H1 (cell line): ENCODE measurements around the gene WNK4. TPM values are rescaled to one million over a fixed set of nuclear protein-coding genes. Genes with fewer than 3 reads are reported as not detected.

Experiments
- CTCF ChIA-PET: fragments of 300-600 bp; sonication (Branson Sonifier 250); formaldehyde crosslinking; loops from one replicate; lab custom pipeline; 2021; ENCODE audit not compliant: partially characterized antibody; lab: Charles Lee
- POLR2A ChIA-PET: fragments of 300-600 bp; sonication (Branson Sonifier 250); formaldehyde crosslinking; loops from one replicate; lab custom pipeline; 2021; ENCODE audit warnings: inconsistent platforms; ENCODE audit not compliant: partially characterized antibody; lab: Charles Lee
- DNase-seq, 2 experiments: peaks; one replicate each; pipeline versions ENCODE4 v3.0.0 to v3.0.0-alpha.2; 2010 to 2022; ENCODE audit warnings: low spot score in 2 of 2, low read depth in 1 of 2, mixed read lengths in 1 of 2
- FAIRE-seq: peaks from 2 replicates; lab custom pipeline; 2011; peaks lifted over from hg19 to GRCh38; lab: Jason Lieb, UNC
- H2AFZ ChIP-seq: 2 replicates; pipeline ENCODE4 v1.8.1; 2012; ENCODE audit warnings: low read length, inconsistent platforms
- H2AK5ac ChIP-seq: 2 replicates; pipeline ENCODE4 v1.6.1; 2013; ENCODE audit warnings: low read depth, low read length
- H2BK120ac ChIP-seq: replicated peaks from 2 replicates; pipeline ENCODE3; 2013; ENCODE audit warnings: low read depth, low read length, inconsistent platforms
- H2BK12ac ChIP-seq: 2 replicates; pipeline ENCODE4 v1.6.1; 2013; ENCODE audit warnings: low read depth, low read length
- H2BK15ac ChIP-seq: 2 replicates; pipeline ENCODE4 v1.6.1; 2013; ENCODE audit warnings: low read length
- H2BK20ac ChIP-seq: 2 replicates; pipeline ENCODE4 v1.6.1; 2013; ENCODE audit warnings: low read length
- H2BK5ac ChIP-seq: 2 replicates; pipeline ENCODE4 v1.6.1; 2013; ENCODE audit warnings: low read depth, low read length
- H3K14ac ChIP-seq: 2 replicates; pipeline ENCODE4 v1.6.1; 2013; ENCODE audit warnings: inconsistent platforms; ENCODE audit not compliant: insufficient read length
- H3K18ac ChIP-seq: 2 replicates; pipeline ENCODE4 v1.6.1; 2013; ENCODE audit warnings: low read length; ENCODE audit errors: extremely low read depth
- H3K23ac ChIP-seq: 2 replicates; pipeline ENCODE4 v1.6.1; 2013; ENCODE audit warnings: inconsistent platforms; ENCODE audit not compliant: insufficient read length
- H3K23me2 ChIP-seq: 2 replicates; pipeline ENCODE4 v1.6.1; 2013; ENCODE audit warnings: low read depth, low read length
- H3K27ac ChIP-seq: 2 replicates; pipeline ENCODE4 v1.6.1; 2011; ENCODE audit warnings: low read depth, low read length, inconsistent platforms
- H3K27me3 ChIP-seq, 4 experiments: replicated peaks in 1 of 4; 1 replicate in 1 of 4; 2 replicates in 3 of 4; pipeline versions ENCODE4 v1.6.1 to v1.8.1; 2011 to 2013; ENCODE audit warnings: low read length in 3 of 4, mild to moderate bottlenecking in 3 of 4, inconsistent platforms in 2 of 4, mixed read lengths in 2 of 4, moderate library complexity in 1 of 4; ENCODE audit not compliant: control insufficient read depth in 3 of 4, insufficient read depth in 3 of 4; ENCODE audit errors: extremely low read depth in 1 of 4
- H3K36me3 ChIP-seq, 4 experiments: 2 replicates each; pipeline versions ENCODE4 v1.6.1 to v1.8.1; 2011 to 2013; ENCODE audit warnings: mild to moderate bottlenecking in 4 of 4, low read length in 3 of 4, moderate library complexity in 2 of 4, control low read depth in 1 of 4, inconsistent platforms in 1 of 4; ENCODE audit not compliant: insufficient read depth in 4 of 4, control insufficient read depth in 2 of 4
- H3K4ac ChIP-seq: replicated peaks from 2 replicates; pipeline ENCODE3; 2013; ENCODE audit warnings: low read length, low read depth, mixed read lengths, inconsistent platforms; ENCODE audit not compliant: insufficient read length
- H3K4me1 ChIP-seq, 4 experiments: replicated peaks in 1 of 4; 1 replicate in 1 of 4; 2 replicates in 3 of 4; pipeline versions ENCODE4 v1.6.1 to v1.8.1; 2011 to 2013; ENCODE audit warnings: low read length in 3 of 4, inconsistent platforms in 2 of 4, mixed read lengths in 1 of 4; ENCODE audit not compliant: insufficient read depth in 4 of 4, control insufficient read depth in 3 of 4
- H3K4me2 ChIP-seq, 2 experiments: 2 replicates each; pipeline versions ENCODE4 v1.6.1 to v1.8.1; 2011 to 2013; ENCODE audit warnings: low read depth in 2 of 2, low read length in 2 of 2, control low read depth in 1 of 2, inconsistent platforms in 1 of 2, mild to moderate bottlenecking in 1 of 2; ENCODE audit not compliant: insufficient read depth in 1 of 2
- H3K4me3 ChIP-seq, 4 experiments: fragments of 200-600, 300-600 bp in 1 of 4; sonication (generic), shearing (Covaris generic), sonication (Bioruptor Twin) in 1 of 4; 2 replicates each; pipeline versions ENCODE4 v1.5.1 to v1.8.1; 2011 to 2016; ENCODE audit warnings: low read length in 4 of 4, low read depth in 3 of 4, control low read depth in 2 of 4, inconsistent platforms in 2 of 4, mild to moderate bottlenecking in 2 of 4, mixed read lengths in 1 of 4, moderate library complexity in 1 of 4; ENCODE audit not compliant: insufficient read depth in 2 of 4; ENCODE audit errors: extremely low read depth in 1 of 4
- H3K56ac ChIP-seq: replicated peaks from 2 replicates; pipeline ENCODE3; 2013; ENCODE audit warnings: low read depth, mild to moderate bottlenecking, mixed read lengths, low read length, inconsistent platforms; ENCODE audit not compliant: insufficient read length
- H3K79me1 ChIP-seq: 2 replicates; pipeline ENCODE4 v1.6.1; 2013; ENCODE audit warnings: low read depth, low read length, control low read depth
- H3K79me2 ChIP-seq, 2 experiments: 2 replicates each; pipeline versions ENCODE4 v1.6.1 to v1.8.1; 2012 to 2013; ENCODE audit warnings: low read length in 2 of 2, mild to moderate bottlenecking in 2 of 2, inconsistent platforms in 1 of 2; ENCODE audit not compliant: insufficient read depth in 2 of 2, control insufficient read depth in 1 of 2
- H3K9ac ChIP-seq, 4 experiments: replicated peaks in 1 of 4; 1 replicate in 1 of 4; 2 replicates in 3 of 4; pipeline versions ENCODE4 v1.6.1 to v1.8.1; 2011 to 2013; ENCODE audit warnings: low read depth in 3 of 4, low read length in 3 of 4, control low read depth in 2 of 4, mild to moderate bottlenecking in 2 of 4, moderate library complexity in 2 of 4, inconsistent platforms in 1 of 4; ENCODE audit errors: extremely low read depth in 1 of 4
- H3K9me3 ChIP-seq, 2 experiments: 2 replicates each; pipeline versions ENCODE4 v1.6.1 to v1.8.1; 2012 to 2013; ENCODE audit warnings: mild to moderate bottlenecking in 2 of 2, moderate library complexity in 2 of 2, control low read depth in 1 of 2, inconsistent platforms in 1 of 2, low read depth in 1 of 2, low read length in 1 of 2, mixed read lengths in 1 of 2; ENCODE audit not compliant: insufficient read depth in 2 of 2
- H4K20me1 ChIP-seq, 2 experiments: replicated peaks in 1 of 2; 2 replicates each; pipeline versions ENCODE3 to v1.8.1; 2011 to 2013; ENCODE audit warnings: inconsistent platforms in 2 of 2, low read length in 2 of 2, mild to moderate bottlenecking in 1 of 2; ENCODE audit not compliant: insufficient read depth in 2 of 2, control insufficient read depth in 1 of 2
- H4K5ac ChIP-seq: 2 replicates; pipeline ENCODE4 v1.6.1; 2013; ENCODE audit warnings: low read length, low read depth, mixed read lengths, inconsistent platforms; ENCODE audit not compliant: insufficient read length
- H4K8ac ChIP-seq: 2 replicates; pipeline ENCODE4 v1.8.0; 2013; ENCODE audit warnings: mild to moderate bottlenecking, moderate library complexity, low read length, inconsistent platforms; ENCODE audit not compliant: insufficient read depth; ENCODE audit errors: extremely low read depth
- H4K91ac ChIP-seq: replicated peaks from 2 replicates; pipeline ENCODE3; 2013; ENCODE audit warnings: low read length, mixed read lengths, inconsistent platforms; ENCODE audit not compliant: insufficient read length
- CTCF ChIP-seq, 3 experiments: IDR thresholded peaks; 1 replicate in 2 of 3; 2 replicates in 1 of 3; pipeline versions ENCODE4 v1.5.1 to v1.6.1; 2011; ENCODE audit warnings: low read length in 3 of 3, mild to moderate bottlenecking in 3 of 3, inconsistent platforms in 2 of 3, low read depth in 1 of 3, moderate library complexity in 1 of 3; ENCODE audit not compliant: insufficient read depth in 1 of 3; ENCODE audit errors: control extremely low read depth in 1 of 3
- GABPA ChIP-seq: IDR thresholded peaks from 2 replicates; pipeline ENCODE4 v1.6.1; 2011; ENCODE audit warnings: mild to moderate bottlenecking, low read length, moderate library complexity, borderline replicate concordance; ENCODE audit not compliant: insufficient read depth
- WGBS, 2 experiments: shearing (Covaris generic) in 1 of 2; methylation state at CpG; one replicate each; pipeline versions ENCODE4 v1.1.6 to v1.1.7; 2013 to 2015; ENCODE audit warnings: low lambda C conversion rate in 2 of 2, mixed read lengths in 2 of 2, inconsistent platforms in 1 of 2, low coverage in 1 of 2, missing lambda C conversion rate in 1 of 2; ENCODE audit not compliant: insufficient replicate concordance in 2 of 2, insufficient coverage in 1 of 2, insufficient read length in 1 of 2; ENCODE audit errors: extremely low coverage in 1 of 2, missing lambda C conversion rate in 1 of 2; 5-methylcytosine and 5-hydroxymethylcytosine counted together
- polyA plus RNA-seq, 7 experiments: library from polyadenylated mRNA; depleted of rRNA in 3 of 7; stranded (reverse) in 5 of 7; unstranded in 2 of 7; fragments of >200 nt in 5 of 7; fragments of 200-250 nt in 2 of 7; gene quantifications; 1 replicate in 5 of 7; 2 replicates in 1 of 7; 4 replicates in 1 of 7; pipeline versions ENCODE4 v1.2.1 to v1.2.3, GENCODE V29; 2011 to 2013; ENCODE audit warnings: missing spikeins in 2 of 7, mixed read lengths in 2 of 7
- total RNA-seq: library from RNA; stranded (reverse); fragmentation: NEBNext Ultra II Directional; extraction: Animal tissue kit (Norgen Biotek cat#: 25700); gene quantifications from 2 replicates; pipeline ENCODE4 v1.2.1, GENCODE V29; 2021

Gene WNK4
- total and polyA plus RNA-seq, 2 of the 8 experiments (the other 6 are each of a cell fraction or from before 2014, with no cell fraction given) = 0.21 to 1.7 TPM

DNA sequence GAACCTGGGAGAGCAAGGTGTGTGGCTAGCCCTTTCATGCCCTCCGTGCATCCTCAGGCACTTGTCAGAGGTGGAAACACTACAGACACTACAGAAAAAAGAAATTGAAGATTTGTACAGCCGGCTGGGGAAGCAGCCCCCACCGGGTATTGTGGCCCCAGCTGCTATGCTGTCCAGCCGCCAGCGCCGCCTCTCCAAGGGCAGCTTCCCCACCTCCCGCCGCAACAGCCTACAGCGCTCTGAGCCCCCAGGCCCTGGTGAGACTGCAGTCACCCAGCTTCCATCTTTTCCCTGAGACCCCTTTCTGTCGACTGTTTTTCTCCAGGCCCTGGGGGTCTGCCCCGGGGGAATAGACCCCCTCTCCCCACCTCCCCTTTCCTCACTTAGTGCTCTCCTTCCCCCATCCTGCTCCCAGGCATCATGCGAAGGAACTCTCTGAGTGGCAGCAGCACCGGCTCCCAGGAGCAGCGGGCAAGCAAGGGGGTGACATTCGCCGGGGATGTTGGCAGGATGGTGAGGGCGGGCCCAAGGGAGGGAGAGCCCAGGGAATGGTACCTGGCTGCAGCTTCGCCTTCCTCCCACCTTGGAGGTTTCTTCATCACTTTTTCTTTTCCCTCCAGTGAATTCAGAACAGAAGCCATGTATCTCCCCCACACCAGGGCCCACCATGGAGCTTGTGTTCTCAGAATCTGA lies 15.8 kb downstream of the WNK4 start:
- H4K5ac ChIP-seq = no peak overlapping the region

More for the DNA sequence above, 15.8 kb downstream of the WNK4 start:
- H2AFZ ChIP-seq = no peak overlapping the region
- H3K14ac ChIP-seq = no peak overlapping the region
- H3K4me2 ChIP-seq = no peak overlapping the region
- no peak overlapping the region for H2BK20ac ChIP-seq
- H3K56ac ChIP-seq = no peak overlapping the region
- POLR2A ChIA-PET = interaction anchor here (1.0 to 1.4 kb wide), 5 partner anchors 9 to 18 kb away, joined by 3 read pairs; partner anchors contain the start of gene WNK4
- no peak overlapping the region for H3K4me3 ChIP-seq
- no peak for TF ChIP-seq GABPA
- TF ChIP-seq CTCF (IDR thresholded peaks at IDR 0.05; ENCODE audit: control extremely low read depth in 1 of 3, insufficient read depth in 1 of 3, low read depth in 1 of 3, low read length in 3 of 3) = no peak
- H2BK12ac ChIP-seq = no peak overlapping the region
- H3K9me3 ChIP-seq = peaks cover 5 to 8% of the 10 kb centered on the region in 2 experiments; a peak in 3 of 4 replicates
- peaks cover 3 to 5% (median 4%) of the 10 kb centered on the region in 4 experiments; a peak in 6 of 7 replicates for H3K4me1 ChIP-seq
- H4K8ac ChIP-seq = no peak overlapping the region
- H3K23me2 ChIP-seq = no peaks in the 10 kb centered on the region
- no peak overlapping the region for H2AK5ac ChIP-seq
- CTCF ChIA-PET = interaction anchor here (0.6 to 1.7 kb wide), 9 partner anchors 18 to 1144 kb away, joined by 3 to 5 read pairs (median 3); no protein-coding TSS in a partner anchor
- H2BK15ac ChIP-seq = no peak overlapping the region
- peaks cover 0 to 6% of the 10 kb centered on the region in 2 experiments; a peak in 2 of 4 replicates for H3K79me2 ChIP-seq
- H4K91ac ChIP-seq = no peak overlapping the region
- H3K27me3 ChIP-seq = peaks cover 0 to 11% (median 8%) of the 10 kb centered on the region in 4 experiments; a peak in 6 of 7 replicates
- H3K79me1 ChIP-seq = no peaks in the 10 kb centered on the region; the same call in 1 of the 2 replicates
- FAIRE-seq (no peak), DNase-seq (no peak)
- no peak overlapping the region for H2BK120ac ChIP-seq
- no peaks in the 10 kb centered on the region for H3K36me3 ChIP-seq
- 88% methylated on average over 15 of the region's 18 CpGs; no CpG with 5 or more reads in 1 of the 2 experiments for WGBS, 2 experiments
- no peak overlapping the region for H3K18ac ChIP-seq
- H2BK5ac ChIP-seq = no peak overlapping the region
- no peak overlapping the region for H3K27ac ChIP-seq
- no peak overlapping the region for H3K23ac ChIP-seq
- no peak overlapping the region for H3K4ac ChIP-seq
- peaks cover 0 to 2% of the 10 kb centered on the region in 2 experiments for H4K20me1 ChIP-seq
- H3K9ac ChIP-seq = no peak overlapping the region
